Activated effector memory CD4-positive, alpha-beta T cell treated with Interleukin-2 at 50 U/mL for 16 hours (primary cell): ENCODE data around the gene FAM168A.

ENCODE experiments used
- DNase-seq: peaks from one replicate; pipeline ENCODE4 v3.0.0-alpha.2; 2020

Gene FAM168A, protein sequence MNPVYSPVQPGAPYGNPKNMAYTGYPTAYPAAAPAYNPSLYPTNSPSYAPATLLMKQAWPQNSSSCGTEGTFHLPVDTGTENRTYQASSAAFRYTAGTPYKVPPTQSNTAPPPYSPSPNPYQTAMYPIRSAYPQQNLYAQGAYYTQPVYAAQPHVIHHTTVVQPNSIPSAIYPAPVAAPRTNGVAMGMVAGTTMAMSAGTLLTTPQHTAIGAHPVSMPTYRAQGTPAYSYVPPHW

DNA sequence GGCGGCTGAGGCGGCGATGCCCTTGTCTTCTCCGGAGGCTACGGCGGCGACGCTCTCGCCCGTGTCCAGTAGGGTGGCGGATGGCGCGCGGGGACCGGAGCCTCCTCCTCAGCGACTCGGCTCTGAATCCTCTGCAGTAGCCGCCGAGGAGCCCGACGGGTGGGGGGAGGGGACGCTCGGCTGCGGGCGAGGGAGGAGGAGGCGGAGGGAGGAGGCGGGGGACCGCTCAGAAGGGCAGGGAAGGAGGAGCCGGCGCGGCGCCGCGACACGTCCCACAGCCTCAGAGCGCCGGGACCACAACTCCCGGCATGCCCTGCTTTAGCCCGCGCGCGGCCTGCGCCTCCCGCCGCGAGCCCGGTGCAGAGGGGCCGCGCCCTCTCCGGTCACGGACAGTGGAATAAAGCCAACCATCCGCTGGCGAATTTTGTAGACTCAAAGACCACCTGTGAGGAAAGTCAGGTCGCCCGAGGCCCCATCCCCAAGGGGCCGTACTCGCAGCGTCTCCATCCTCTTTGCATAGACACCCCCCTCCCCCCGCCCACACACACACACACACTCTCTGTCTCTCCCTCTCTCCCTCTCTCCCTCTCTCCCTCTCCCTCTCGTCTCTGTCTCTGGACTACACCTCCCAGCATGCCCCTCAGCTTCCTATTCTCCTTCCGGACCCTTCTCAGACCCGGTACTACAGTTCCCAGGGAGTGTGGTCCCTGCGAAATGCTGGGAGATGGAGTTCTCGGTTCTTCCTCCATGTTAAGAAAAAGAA, at the start of gene FAM168A:
Gene FAM168A, minus strand, starts transcription at position 157 of the 763 bp plus-strand sequence. CDS start 129,638 bp downstream, outside the sequence.
- peak; percentile 91 for DNase-seq

DNA sequence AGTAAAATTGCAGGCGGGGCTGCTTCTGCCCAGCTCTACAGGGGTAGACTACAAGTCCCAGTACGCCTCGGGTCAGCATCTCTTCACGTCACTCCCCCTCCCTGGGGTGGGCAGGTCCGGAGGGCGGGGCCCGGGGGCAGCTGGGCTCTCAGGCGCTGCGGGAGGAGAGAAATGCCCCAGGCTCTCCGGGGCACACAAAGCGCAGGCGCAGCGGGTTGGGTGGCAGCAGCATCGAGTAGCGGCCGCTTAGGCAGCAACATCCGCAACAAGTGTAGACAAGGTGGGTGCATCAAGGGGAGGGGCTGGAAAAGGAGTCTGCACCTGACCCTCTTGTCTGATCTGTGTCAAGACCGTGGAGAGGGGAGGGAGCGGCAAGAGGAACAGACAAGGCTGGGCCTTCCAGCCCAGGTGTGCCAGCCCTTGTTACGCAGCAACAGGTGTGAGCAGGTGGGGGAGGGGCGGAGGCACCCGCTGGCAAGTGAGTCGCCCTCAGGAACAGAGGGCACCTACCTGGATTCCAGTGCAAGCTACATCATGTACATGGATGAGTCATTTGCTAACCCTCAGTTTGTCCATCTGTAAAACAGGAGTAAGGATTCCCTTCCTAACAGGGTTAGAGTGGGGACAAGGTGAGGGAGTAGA, 49.7 kb upstream of the FAM168A start:
- DNase-seq: peak; percentile 93

DNA sequence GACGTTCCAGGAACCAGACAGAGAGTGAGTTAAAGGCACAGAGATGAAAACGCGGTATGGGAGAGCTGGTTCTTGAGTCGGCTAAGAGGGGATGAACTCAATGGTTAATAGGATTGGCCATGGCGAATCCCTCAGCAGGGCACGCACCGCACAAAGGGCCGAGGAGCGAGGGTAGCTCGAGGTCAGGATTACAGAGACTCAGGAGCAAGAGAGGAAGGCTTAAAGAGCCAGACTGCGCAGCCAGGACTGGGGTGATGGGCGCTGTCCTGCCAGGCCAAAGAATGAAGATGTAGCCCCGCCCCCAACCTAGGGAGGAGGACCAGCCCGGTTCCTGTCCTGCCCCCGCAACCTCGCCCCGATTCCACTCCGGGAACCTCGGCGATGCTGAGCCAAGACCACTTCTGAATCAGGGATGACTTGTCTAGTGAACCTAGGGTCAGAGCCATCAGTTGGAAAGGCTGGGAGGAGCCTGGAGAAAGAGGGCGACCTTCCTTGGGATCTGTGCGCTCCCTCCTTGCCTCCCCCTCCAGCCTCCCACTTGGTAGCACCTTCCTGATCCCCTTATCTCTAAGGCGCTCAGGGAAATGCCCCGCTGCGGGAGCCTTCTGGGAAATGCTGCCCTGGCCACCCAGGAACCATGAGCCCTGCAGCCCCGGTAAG, 48.2 kb upstream of the FAM168A start, which contains the start of gene PLEKHB1:
Gene PLEKHB1, plus strand, starts transcription at position 610 of the 660 bp plus-strand sequence. Its CDS starts 28 bp downstream, at position 638.
- no peak for DNase-seq

DNA sequence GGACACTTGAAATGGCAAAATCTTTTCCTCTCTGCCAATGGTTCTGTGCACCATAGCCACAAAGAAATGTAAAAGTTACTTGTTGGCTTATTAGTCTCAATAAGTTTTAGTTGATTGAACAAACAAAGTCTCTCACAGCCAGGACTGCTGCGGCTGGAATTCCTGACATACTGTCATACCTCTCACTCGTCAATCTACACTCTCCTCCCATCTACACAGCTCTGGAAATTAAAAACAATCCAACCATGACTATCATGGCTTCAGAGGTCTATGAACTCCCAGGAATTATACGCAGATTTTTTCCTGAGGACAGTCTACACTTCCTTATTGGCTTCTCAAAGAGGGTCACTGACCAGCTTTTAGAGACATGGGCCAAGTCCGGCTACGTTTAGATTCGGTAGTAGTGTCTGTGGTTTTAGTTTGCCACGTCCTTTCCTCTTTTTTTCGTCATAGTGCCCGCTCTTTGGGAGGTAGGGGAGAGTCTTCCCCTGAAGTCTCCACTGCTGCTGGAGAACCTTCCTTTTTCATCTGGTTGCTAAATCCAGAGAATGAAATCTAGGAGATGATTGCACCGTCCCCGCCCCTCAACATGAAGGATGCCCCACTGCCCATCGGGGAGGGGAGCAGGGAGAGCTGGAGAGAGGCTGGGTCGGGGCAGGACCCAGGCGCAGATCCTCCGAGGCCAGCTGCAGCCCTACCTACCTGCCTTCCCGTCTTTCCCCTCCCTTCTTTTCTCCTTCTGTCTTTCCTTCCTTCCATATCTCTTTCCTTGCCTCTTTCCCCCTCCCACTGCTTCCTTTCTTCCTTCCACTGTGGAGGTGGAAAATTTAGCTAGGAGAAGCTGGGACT, 47.4 kb upstream of the FAM168A start:
- DNase-seq: no peak

DNA sequence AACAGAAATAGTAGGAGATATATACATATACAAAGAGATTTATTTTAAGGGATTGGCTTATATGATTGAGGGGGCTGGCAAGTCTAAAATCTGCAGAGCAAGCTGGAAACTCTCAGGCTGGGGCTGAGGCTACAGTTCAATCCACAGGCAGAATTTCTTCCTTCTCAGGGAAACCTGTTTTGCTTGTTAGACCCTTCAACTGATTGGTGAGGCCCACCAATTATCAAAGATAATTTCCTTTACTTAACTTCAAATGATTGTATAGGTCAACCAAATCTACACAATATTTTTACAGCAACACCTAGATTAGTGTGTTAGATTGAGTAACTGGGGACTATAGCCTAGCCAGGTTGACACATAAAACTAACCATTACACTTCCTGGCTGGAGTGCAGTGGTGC, 43.8 kb upstream of the FAM168A start:
- DNase-seq: no peak

DNA sequence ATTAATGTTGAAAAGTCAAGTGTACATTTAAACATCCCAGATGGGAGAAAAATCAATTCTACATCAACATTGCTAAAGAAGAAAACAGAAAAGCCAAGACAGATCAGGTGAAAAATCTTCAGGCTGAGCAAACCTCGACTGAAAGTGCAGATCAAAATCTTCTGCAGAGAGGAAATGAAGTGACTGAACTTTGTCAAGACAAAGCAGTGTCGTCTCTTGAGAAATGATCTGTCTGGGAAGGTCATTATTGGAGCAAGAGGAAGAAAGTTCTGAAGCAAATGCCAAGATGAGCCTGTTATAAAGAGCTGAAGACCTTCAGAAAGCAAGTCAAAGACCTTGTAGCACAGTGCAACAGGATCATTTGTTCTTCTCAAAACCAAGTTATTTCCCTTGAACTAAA, 42.7 kb upstream of the FAM168A start:
- no peak for DNase-seq

DNA sequence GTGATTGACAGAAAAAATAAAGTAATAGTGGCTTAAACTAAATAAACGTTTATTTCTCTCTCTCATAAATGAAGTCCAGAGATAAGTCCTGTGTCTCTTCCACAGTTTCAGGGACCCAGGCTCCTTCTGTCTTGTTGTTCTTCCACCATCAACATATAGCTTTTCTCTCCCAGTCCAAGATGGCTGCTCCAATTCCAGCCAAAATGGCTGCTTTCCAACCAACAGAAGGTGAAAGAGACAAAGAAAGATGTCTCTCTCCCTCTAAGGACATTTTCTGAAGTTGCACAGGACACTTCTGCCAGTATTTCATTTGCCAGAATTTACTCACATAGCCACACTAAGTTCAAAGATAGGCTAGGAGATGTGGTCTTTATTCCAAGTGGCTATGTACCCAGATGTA, 39.1 kb upstream of the FAM168A start:
- no peak for DNase-seq

DNA sequence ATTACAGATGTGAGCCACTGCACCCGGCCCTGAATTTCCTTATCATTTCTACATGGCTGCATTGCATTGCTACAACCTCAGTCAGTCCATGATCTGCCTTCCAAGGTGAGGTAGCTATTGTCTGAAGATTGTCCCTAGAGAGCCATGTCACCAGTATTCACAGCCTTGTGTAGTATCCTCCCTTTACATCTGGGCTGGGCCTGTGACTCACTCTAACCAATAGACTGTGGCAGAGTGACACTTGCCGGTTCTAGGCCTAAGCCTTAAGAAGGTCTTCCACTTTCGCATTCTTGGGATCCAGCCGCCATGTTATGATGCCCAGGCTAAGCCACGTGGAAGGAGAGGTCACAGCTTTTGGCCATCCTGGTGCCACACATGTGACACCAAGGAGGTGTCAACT, 38.3 kb upstream of the FAM168A start:
- no peak for DNase-seq

DNA sequence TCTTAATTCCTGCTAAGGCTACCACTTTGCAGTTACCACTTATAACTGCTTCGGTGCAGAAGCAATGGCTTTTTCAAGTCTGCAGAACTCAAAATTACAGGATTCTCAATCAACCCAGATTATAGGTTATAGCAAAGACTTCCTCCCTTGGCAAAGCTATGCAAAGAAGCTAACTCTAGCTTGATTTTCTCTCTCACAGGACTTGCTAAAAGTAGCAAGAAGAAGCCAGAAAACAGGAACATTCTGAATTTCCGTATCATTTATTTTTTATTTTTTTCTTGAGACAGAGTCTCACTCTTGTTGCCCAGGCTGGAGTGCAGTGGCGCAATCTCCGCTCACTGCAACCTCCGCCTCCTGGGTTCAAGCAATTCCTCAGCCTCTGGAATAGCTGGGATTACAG, 37.8 kb upstream of the FAM168A start:
- DNase-seq: no peak

DNA sequence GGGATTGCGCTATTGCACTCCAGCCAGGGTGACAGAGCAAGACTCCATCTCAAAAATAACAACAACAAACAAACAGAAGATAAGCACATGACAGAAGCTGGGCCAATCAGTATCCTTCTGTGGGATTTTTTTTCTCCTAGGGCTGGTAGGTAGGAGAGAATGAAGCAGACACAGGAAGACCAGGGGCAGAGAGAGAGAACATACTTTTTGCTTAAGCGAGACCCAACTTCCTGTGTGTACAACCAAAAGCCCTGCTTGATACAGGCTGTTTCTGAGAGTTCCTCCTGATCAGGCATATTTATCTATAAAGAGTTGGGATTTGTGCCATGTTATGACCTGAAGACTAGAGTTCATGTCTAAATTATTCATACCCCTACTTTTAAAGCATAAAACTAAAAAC, 36.1 kb upstream of the FAM168A start:
- no peak for DNase-seq

DNA sequence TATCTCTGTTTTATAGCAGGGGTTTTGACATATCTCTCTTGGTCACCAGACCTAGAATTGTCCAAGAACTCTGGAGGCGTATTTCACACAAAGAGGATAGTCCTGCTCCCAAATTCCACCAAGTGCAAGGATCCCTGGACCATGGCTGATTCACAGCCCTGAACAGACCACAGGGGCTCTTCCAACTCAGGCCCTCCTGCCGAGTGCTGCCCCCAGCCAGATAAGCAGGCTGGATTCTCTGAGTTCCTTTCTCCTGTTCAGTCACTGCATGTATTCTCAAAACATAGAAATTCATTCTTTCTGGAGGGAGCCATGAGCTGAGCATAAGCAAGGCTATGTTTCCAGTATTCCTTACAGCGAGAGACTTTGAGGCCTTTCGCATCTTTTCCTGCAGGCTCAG, 35.1 kb upstream of the FAM168A start:
- no peak for DNase-seq

DNA sequence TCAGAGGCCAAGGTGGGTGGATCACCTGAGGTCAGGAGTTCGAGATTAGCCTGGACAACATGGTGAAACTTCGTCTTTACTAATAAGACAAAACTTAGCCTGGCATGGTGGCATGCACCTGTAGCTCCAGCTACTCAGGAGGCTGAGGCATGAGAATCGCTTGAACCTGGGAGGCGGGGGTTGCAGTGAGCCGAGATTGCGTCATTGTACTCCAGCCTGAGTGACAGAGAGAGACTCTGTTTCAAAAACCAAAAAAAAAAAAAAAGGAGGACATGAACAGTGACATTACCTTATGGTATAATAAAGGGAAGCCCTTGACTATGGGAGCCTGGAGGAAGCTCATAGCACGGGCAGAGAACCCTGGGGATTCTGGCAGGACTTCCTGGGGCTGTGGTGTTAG, 32.0 kb upstream of the FAM168A start:
- no peak for DNase-seq

DNA sequence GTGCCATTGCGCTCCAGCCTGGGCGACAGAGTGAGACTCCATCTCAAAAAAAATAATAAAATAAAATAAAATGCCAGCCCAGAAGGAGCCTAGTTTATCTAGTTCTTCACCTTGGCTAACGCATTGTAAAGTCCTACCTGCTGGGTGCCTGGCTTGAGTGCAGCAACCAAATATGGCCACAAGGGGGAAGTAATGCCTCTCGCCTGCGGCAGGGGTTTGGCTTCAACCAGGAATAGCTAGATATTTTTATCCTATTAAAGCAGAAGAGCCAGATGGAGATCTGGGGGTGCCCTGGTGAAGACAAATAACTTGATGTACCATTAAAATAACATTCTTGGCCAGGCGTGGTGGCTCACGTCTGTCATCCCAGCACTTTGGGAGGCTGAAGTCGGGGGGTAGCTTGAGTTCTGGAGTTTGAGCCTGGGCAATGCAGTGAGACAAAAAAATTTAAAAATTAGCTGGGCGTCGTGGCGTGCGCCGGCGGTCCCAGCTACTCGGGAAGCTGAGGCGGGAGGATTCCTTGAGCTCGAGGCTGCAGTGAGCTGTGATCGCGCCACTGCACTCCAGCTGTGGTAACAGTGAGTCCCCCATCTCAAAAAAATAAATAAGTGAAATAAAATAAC, 27.9 kb upstream of the FAM168A start:
- DNase-seq: peak; percentile 51

DNA sequence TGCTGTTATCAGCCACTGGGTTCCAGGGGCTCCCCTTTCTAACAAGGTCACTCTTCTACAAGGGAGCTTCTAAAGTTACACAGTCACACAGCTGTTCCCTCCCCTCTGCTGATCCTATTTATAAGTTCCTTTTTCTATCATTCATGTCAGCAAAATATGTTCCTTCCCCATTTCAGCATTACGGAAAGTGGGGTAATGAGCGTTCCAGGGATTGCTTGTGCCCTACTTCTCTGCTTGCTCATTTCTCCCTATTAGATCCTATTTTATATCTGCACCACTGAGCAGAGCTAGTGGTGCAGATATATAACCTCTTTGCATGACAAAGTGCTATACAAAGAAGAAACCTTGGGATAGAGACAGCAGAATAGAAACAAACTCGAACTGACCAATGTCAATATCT, 25.8 kb upstream of the FAM168A start:
- no peak for DNase-seq

DNA sequence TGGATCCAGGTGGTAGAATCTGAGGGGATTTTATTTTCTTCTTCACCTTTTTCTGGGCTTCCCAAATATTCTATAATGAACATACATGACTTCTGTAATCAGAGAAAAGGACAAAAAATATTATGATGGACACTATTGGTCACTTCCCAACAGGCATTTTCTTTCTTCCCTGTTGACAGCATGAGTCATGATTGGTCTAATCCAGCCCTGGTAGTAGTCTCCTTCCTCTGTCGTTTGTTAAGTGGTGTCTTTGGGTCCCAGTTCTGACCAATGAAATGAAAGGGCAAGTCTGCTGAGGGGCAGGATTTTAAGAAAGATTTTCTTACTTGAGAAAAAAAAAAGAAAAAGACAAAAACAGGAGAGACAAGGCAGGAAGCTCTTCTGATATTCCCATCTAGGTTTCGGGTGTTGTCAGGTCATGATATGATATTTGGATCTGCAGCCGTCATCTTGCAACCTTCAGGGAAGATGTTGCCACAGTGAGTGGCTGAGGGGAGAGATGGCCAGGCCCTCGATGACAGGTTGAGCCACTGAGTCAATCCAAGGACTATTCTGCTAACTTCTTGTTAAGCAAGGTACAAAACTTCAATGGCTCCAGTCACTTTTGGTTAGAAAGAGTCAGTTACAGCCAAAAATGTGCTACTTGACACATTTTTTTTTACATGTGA, 25.1 kb upstream of the FAM168A start:
- DNase-seq: no peak

DNA sequence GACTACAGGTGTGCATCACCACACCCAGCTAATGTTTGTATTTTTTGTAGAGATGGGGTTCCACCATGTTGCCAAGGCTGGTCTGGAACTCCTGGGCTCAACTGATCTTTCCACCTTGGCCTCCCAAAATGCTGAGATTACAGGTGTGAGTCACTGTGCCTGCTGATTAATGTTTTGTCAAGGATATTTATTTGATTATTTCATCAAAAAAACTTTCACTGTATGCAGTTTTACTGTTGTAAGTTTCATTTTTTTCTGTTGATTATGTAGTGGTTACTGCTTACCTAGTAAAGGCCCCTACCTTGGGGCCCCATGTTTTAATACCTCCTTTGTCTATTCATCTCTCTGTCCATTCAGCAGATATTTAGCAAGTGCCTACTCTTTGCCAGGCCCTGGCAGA, 16.7 kb upstream of the FAM168A start:
- no peak for DNase-seq

DNA sequence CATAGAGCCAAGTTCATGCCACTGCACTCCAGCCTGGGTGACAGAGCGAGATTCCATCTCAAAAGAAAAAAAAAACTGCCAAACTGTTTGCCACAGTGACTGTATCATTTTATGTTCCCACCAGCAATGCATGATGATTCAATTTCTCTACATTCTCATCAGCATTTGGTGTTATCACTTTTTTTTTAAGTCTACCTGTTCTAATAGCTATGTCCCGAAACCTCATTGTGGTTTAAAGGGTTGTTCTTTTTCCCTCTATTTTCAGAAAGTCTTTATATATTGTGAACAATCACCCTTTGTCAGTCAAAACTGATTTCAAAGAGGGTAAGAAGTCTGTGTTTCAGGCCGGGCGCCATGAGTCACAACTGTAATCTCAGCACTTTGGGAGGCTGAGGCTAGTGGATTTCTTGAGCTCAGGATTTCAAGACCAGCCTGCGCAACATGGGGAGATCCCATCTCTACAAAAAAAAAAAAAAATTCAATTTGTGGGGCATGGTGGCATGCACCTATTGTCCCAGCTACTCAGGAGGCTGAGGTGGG, 14.8 kb upstream of the FAM168A start:
- no peak for DNase-seq

DNA sequence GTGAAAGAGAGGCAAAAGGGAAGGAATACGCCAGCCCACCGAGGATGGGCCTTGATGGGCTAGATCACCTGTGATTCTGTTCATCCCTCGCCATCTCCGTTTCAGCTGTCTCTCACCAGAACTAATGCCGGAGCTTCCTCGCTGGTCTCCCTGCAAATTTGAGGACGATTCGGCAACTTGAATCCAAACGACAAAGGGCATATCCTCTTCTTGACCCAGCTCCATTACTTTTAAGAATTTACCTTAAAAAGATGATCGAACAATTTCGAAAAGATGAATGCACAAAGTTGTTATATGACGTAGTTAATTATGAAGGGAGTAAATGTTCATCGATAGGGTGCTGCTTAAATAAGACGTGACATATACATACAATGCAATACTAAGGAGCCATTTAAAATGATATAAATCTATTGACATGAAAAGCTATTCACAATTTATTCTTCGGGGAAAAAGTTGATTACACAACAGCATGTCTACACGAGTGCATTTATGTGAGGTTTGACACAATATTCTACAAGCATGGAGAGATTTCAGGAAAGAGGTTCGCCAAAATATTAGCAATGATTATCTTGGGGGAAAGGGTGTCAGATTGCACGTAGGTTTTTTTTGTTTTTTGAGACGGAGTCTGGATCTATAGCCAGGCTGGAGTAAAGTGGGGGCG, 937 bp upstream of the FAM168A start:
- DNase-seq: no peak

DNA sequence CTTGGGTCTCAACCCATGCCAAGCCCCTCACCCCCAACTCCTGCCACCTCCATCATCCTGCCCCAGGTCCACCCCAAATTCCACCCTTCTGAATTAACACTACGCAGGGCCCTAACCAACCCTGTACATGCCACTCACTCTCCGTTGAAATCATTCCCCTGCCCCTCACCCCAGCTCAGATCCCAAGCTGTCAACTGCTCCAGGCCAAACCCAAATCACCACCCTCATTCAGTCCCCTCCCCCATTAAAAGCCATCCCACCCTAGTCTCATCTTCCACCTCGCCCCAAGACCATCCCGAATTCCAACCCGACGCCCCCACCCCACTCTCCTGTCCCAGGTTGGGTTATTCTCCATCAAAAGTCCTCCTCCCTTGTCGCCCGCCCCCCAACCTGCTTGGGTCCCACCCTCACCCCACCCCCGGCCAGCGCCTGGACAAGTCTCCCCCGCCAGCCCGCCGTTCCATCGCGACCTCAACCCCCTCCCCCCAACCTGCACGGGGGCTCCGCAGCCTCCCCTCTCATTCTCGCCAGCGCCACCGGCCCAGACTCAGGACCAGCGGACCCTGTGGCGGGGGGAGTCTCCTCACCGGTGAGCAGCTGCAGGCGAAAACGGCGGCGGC, 466 bp downstream of the FAM168A start:
- no peak for DNase-seq

DNA sequence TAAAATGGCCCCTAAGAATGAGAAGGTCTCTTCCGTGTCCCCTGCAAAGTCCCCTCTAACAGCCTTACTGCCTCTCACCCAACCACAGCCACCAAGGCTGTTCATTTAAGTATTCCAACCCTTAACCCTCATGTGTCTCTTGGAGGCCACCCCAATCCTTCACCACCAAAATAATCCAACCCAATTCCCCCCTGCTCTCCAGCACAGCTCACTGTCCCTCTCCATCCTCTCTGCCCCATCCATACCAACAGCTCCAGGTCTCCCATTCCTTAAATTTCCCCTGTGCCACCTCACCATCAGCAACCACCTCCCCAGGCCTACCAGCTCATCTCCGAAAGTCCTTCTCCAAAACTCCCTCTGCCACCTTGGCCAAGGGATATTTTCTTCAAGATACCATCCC, 1.4 kb downstream of the FAM168A start:
- no peak for DNase-seq
